Testis (tissue), 3 donors: Measurements from ENCODE around the gene PTPRG. TPM values are rescaled to one million over a fixed set of nuclear protein-coding genes. Genes with fewer than 3 reads are reported as not detected.

ENCODE experiments used
- DNase-seq: peaks from one replicate; pipeline ENCODE4 v3.0.0-alpha.2; 2019
- H3K27ac ChIP-seq, 2 donors: fragments of 200-600 bp; sonication (generic); one replicate each; pipeline ENCODE4 v1.5.1; 2019
- H3K27me3 ChIP-seq: fragments of 200-600 bp; sonication (generic); one replicate; pipeline ENCODE4 v1.5.1; 2019
- H3K36me3 ChIP-seq: fragments of 200-600 bp; sonication (generic); one replicate; pipeline ENCODE4 v1.5.1; 2017; ENCODE audit warnings: low read depth; ENCODE audit errors: missing control alignments
- H3K4me1 ChIP-seq: fragments of 200-600 bp; sonication (generic); one replicate; pipeline ENCODE4 v1.5.1; 2019
- H3K4me3 ChIP-seq, 2 donors: fragments of 200-600 bp; sonication (generic); one replicate each; pipeline ENCODE4 v1.5.1; 2017 to 2019
- H3K9me3 ChIP-seq: fragments of 200-600 bp; sonication (generic); one replicate; pipeline ENCODE4 v1.5.1; 2017
- POLR2A ChIP-seq: fragments of 450-650 bp; IDR thresholded peaks from one replicate; pipeline ENCODE4 v1.6.1; 2017; ENCODE audit warnings: antibody characterized with exemption, mild to moderate bottlenecking, moderate library complexity
- WGBS, 2 donors: methylation state at CpG; one replicate each; pipeline ENCODE4 v1.1.5; 2018; 5-methylcytosine and 5-hydroxymethylcytosine counted together
- intact Hi-C: fragments of 100-400 bp; cut with DNase I; formaldehyde crosslinking; loops from one replicate; pipeline ENCODE4 v1.15.1; 2023; ENCODE audit warnings: low total_unique reads
- polyA plus RNA-seq: library from polyadenylated mRNA; stranded (reverse); fragments of 350-450 nt; fragmentation: Illumina TruSeq; extraction: RNeasy Lipid Tissue Mini Kit (QIAGEN cat#74804); gene quantifications from one replicate; pipeline ENCODE4 v1.2.3, GENCODE V29; 2014; ENCODE audit warnings: low read depth, low replicate concordance; ENCODE audit not compliant: insufficient read depth
- total RNA-seq, 2 donors: library from RNA; depleted of rRNA; stranded (reverse); fragments of >200 nt; gene quantifications; one replicate each; pipeline ENCODE4 v1.2.3, GENCODE V29; 2016
- TF ChIP-seq, protein P1 (sequence below), 3 experiments: fragments of 450-650 bp in 2 of 3; fragments of 200-600 bp in 1 of 3; sonication (generic) in 1 of 3; IDR thresholded peaks; one replicate each; pipeline ENCODE4 v1.5.1; 2016 to 2019; ENCODE audit warnings: antibody characterized with exemption in 3 of 3, mild to moderate bottlenecking in 2 of 3, moderate library complexity in 1 of 3

Gene PTPRG
- total and polyA plus RNA-seq, 3 donors from 2014 or later, result 26.3 to 107 (median 75.4) TPM

- TF ChIP-seq, protein P1, sequence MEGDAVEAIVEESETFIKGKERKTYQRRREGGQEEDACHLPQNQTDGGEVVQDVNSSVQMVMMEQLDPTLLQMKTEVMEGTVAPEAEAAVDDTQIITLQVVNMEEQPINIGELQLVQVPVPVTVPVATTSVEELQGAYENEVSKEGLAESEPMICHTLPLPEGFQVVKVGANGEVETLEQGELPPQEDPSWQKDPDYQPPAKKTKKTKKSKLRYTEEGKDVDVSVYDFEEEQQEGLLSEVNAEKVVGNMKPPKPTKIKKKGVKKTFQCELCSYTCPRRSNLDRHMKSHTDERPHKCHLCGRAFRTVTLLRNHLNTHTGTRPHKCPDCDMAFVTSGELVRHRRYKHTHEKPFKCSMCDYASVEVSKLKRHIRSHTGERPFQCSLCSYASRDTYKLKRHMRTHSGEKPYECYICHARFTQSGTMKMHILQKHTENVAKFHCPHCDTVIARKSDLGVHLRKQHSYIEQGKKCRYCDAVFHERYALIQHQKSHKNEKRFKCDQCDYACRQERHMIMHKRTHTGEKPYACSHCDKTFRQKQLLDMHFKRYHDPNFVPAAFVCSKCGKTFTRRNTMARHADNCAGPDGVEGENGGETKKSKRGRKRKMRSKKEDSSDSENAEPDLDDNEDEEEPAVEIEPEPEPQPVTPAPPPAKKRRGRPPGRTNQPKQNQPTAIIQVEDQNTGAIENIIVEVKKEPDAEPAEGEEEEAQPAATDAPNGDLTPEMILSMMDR (IDR thresholded peaks at IDR 0.05), result no peak
- TF ChIP-seq POLR2A, result no peak
- intact Hi-C loops, result no loop called here
Observed at GRCh38 chr3:61629442-61629841, 68.1 kb downstream of the PTPRG start.

GRCh38 chr3:61631108-61631769 lies 69.9 kb downstream of the PTPRG start:
- H3K36me3 ChIP-seq, result no peaks in the 10 kb centered on the region
- WGBS, 2 donors, result 86 to 88% methylated on average over 2 of the region's 2 CpGs
- H3K27ac ChIP-seq, result no peak overlapping the region
- no peaks in the 10 kb centered on the region for H3K9me3 ChIP-seq
- no peaks in the 10 kb centered on the region for H3K27me3 ChIP-seq
- H3K4me3 ChIP-seq, result no peak overlapping the region
- H3K4me1 ChIP-seq, result peaks cover 4% of the 10 kb centered on the region
- intact Hi-C loops, result no loop called here
- no peak for DNase-seq
- TF ChIP-seq POLR2A, result no peak
- TF ChIP-seq, protein P1 (IDR thresholded peaks at IDR 0.05), result no peak

More at GRCh38 chr3:61629442-61629841, 68.1 kb downstream of the PTPRG start:
- DNase-seq, result no peak
- Histone ChIP-seq H3K36me3 (no peaks in the 10 kb centered on the region), H3K4me1 (no peaks in the 10 kb centered on the region), H3K27ac (no peak overlapping the region), H3K4me3 (no peak overlapping the region), H3K27me3 (no peaks in the 10 kb centered on the region), H3K9me3 (no peaks in the 10 kb centered on the region)
- 86 to 96% methylated on average over 4 of the region's 4 CpGs for WGBS, 2 donors

GRCh38 chr3:61632568-61633175 lies 71.3 kb downstream of the PTPRG start:
- no peaks in the 10 kb centered on the region for H3K9me3 ChIP-seq
- WGBS, 2 donors, result 93 to 100% methylated on average over 2 of the region's 2 CpGs
- no peak for DNase-seq
- TF ChIP-seq, protein P1 (IDR thresholded peaks at IDR 0.05), result no peak
- TF ChIP-seq POLR2A, result no peak
- H3K4me3 ChIP-seq, result no peak overlapping the region
- H3K27ac ChIP-seq, result no peak overlapping the region
- no peaks in the 10 kb centered on the region for H3K36me3 ChIP-seq
- H3K27me3 ChIP-seq, result no peaks in the 10 kb centered on the region
- peaks cover 12% of the 10 kb centered on the region for H3K4me1 ChIP-seq
- intact Hi-C loops, result no loop called here

DNA sequence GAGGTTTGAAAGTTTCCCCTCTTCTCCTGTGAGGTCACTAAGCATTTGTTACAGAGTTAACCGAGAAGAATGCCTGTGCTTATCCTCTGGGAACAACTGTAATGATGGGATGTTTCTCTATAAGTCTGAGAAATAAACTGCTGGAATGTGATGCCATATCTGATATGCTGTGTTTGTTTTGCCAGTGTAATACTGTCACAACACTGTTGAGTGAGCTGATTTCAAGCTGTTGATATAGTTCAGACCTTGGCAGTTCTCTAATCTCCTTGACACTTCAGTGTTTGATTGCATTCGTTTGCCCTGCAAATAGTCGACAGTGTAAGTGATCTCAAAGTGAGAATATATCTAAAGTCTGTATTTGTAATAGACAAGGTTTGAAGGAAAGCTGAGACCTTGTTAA lies 73.3 kb downstream of the PTPRG start:
- no peaks in the 10 kb centered on the region for H3K36me3 ChIP-seq
- H3K27ac ChIP-seq, result no peak overlapping the region
- no peak overlapping the region for H3K4me3 ChIP-seq
- H3K27me3 ChIP-seq, result no peaks in the 10 kb centered on the region
- no peak for DNase-seq
- H3K4me1 ChIP-seq, result peaks cover 17% of the 10 kb centered on the region
- intact Hi-C loops, result no loop called here
- 37 to 60% methylated on average over 3 of the region's 3 CpGs for WGBS, 2 donors
- no peak for TF ChIP-seq POLR2A
- TF ChIP-seq, protein P1 (IDR thresholded peaks at IDR 0.05), result no peak
- no peaks in the 10 kb centered on the region for H3K9me3 ChIP-seq
